Stimulated activated CD8-positive, alpha-beta memory T cell treated with anti-CD3 and anti-CD28 coated beads, Interleukin-7, amount 100 ng/mL, for 1 hour (primary cell): Measurements from ENCODE around the gene TACC2.

Experiments
- DNase-seq, 2 donors: peaks; one replicate each; pipeline ENCODE4 v3.0.0-alpha.2; 2020; ENCODE audit warnings: low read depth in 2 of 2

TACC2 gene

GRCh38 chr10:122121059-122121458 is 132.1 kb downstream of the TACC2 start:
- no peak for DNase-seq

GRCh38 chr10:122122493-122122892 is 133.5 kb downstream of the TACC2 start:
- DNase-seq: no peak

- DNase-seq: no peak
Observed at GRCh38 chr10:122123186-122123585, 134.2 kb downstream of the TACC2 start.

GRCh38 chr10:122124342-122124741 is 135.4 kb downstream of the TACC2 start:
- DNase-seq: no peak

DNA sequence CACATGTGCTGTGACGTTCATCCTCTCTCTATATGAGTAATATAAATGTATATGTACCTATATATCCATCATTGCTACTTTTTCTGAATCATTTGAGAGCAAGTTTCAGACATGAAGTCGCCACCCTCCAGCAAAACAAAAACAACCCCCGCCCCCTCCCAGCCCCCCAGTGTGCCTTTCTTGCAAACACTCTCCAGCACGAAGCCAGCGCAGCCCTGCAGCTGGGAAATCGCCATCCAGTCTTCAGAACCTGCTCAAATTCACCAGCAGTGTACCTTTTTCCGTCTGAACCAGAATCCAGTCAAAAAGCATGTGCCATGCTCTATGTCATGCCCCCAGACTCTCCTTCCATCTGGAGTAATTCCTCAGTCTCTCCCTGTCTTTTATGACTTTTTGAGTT is 135.8 kb downstream of the TACC2 start:
- DNase-seq: no peak

GRCh38 chr10:122126763-122127659 is 138.0 kb downstream of the TACC2 start:
- no peak for DNase-seq

DNA sequence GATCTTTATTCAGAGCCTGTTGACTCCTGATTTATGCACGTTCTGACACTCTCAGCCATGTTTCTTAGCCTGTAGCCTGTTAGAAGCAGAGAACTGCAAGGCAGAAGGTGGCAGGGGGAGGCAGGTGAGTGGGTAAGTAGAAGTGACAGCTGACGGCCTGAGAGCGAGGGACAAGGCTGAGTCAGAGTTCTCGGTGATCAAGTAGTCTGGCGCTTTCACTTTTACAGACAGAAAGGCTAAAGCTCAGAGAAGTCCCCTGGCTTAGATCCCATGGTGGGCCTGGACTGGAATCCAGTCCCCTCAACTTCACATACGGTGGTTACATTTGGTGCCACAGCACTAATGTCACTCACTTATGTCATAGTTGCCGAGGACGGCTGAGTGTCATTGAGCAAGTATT is 139.0 kb downstream of the TACC2 start:
- DNase-seq: no peak

- DNase-seq: no peak
Observed at GRCh38 chr10:122128357-122128756, 139.4 kb downstream of the TACC2 start.

DNA sequence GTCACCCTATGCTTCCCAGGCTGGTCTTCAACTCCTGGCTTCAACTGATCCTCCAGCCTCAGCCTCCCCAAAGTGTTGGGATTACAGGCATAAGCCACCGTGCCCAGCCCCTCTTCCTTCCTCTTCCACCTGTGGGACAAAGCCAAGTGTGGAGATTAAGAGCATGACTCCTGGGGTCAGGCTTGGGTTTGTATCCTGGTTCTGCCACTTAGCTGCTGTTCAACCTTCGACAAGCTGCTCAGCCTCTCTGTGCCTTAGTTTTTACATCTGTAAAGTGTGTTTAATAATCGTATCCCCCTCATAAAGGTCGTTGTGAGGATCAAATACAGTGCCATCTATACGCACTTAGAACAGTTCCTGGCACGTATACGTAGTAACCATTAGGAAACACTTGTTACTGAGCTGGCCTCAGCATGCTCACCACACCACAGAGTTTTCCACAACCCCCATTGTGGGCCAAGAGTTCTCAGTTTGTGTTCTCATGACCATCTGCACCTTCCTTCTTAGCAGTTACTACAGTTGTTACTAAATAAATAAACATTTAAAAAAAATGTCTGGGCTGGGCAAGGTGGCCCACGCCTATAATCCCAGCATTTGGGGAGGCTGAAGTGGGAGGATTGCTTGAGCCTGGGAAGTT is 141.6 kb downstream of the TACC2 start:
- DNase-seq: no peak

GRCh38 chr10:122132331-122132755 is 143.4 kb downstream of the TACC2 start:
- DNase-seq: no peak

- no peak for DNase-seq
Observed at GRCh38 chr10:122132882-122133565, 144.1 kb downstream of the TACC2 start.

DNA sequence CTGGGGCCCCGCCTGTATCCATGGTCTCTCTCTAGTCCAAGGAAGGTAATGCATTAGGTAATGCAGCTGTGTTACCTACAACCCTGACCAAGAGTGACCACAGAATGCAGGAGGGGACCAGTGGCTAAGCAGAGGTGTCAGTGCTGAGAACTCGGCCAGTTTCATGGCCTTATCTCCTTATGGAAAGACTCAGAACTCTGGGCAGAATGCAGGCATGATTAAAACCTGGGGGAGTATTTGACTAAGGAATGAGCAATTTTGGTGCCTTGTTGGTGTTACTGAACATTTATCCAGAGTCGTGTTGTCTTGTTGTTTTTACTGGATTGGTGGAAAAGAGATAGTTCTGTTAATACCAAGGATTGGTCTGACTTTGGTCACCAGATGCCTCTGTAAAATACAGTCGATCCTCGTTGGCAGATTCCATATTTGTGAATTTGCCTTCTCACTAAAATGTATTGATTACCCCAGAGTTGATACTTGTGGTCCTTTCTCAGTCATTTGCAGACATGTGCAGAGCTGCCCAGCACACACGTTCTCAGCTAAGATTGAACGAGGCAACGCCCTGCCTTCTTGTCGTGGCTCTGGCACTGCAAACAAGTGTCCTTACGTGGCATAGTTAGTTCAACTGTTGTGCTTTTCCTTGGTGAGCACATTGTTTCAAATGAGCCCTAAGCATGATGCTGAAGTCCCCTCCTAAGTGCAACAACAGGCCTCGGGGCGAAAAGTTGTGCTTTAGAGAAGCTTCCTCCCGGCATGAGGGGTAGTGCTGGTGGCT is 146.5 kb downstream of the TACC2 start:
- no peak for DNase-seq

- no peak for DNase-seq
Observed at GRCh38 chr10:122138831-122139625, 150.1 kb downstream of the TACC2 start.

GRCh38 chr10:122139627-122140170 is 150.7 kb downstream of the TACC2 start:
- no peak for DNase-seq

GRCh38 chr10:122140461-122140902 is 151.5 kb downstream of the TACC2 start:
- no peak for DNase-seq

DNA sequence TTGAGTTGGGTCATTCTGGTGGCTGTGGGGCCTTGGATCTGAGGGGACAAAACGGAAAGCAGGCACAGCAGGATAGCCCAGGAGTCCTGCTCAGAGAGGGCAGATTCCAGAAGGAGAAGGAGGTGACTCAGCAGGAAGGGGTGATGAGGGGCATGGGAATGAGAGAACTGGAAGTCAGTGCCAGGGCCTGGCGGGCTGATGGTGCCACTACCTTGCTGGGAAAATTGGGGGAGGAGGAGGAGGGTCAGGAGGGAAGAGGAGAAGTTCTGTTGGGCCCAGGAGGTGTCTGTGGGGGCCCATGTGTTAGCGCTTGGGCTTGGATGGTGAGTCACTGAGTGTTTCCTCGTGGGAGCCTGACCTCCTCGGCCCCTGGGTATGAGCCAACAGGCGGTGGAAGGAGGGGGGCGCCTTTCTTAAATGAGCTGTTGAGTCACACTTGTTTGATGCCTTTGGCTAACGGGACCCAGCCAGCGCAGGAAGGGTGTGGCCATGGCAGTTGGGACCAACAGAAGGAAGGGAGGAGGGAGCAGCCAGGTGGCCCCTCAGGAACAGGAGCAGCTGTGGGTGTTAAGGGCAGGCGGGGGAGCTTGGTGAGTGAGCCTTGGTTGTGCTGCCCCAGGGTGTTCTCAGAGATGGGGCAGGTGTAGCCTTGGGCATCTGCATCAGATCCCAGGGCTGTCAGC is 152.1 kb downstream of the TACC2 start:
- no peak for DNase-seq

DNA sequence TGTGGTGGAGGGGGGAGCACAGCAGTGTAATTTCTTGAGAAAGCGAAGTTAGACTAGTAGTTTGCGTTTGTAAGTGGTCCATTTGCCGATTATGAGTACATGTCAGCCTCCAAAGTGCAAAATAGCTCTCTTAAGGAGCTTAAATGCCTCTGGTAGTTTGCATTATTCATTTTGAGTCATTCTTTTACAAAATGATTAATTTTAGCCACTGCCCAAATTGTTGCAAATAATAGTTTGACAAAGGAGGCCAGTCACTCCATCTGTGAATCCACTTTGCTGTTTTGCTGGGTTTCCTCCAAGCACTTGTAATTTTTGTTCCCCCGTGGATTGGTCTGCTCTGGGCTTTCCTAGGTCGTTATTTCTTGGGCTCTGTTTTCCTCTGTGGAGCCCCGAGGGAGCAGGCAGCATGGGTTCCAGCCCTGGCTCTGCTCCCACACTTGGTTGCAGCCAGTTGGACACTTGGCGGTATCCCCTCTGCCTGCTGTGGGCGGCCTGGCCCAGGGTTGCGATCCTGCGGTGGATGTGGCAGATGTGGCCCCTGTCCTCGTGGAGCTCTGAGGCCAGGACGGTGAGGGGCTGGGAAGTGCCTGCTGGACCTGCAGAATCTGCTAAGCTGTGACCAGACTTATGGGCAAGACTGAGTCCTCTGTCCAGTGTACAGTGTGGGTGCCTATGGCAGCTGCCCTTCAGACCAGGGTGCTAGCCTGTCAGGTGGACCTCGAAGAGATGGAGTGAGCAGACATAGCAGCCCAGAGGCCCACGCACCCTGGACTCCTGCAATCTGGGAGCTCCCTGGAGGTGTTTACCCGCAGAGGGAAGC is 153.1 kb downstream of the TACC2 start:
- DNase-seq: no peak

GRCh38 chr10:122142641-122143237 is 153.8 kb downstream of the TACC2 start:
- DNase-seq: peak in 1 of 2 donors; percentile 5
